ENCODE data around the gene MRPS15. TPM values are rescaled to one million over a fixed set of nuclear protein-coding genes. Genes with fewer than 3 reads are reported as not detected.

The MRPS15 gene
- total and polyA plus RNA-seq, 7 experiments from 2014 or later, result 30.2 to 86.5 (median 38.9) TPM

DNA sequence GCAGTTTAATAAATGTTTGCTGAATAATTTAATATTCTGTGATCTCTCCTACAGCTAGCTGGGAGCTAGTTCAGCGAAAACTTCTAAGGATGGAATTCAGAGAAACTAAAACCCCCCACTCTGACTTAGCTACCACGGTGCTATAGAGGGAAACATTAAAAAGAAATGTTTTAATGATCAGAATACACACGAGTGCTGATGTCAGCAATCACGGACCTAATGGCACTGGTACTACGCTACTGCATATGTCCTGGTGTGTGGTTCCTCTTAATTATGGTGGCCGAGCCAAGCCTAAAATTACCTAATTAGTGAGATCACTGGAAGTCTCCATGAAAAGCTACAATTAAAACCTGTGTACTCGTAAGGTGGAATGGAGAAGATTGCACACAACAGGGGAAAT lies 42.5 kb downstream of the MRPS15 start:
- peak overlapping the region in 2 of 10 donors; percentile 73 to 85 for H3K4me3 Mint-ChIP-seq
- Histone ChIP-seq H3K9me3 (ENCODE audit: control insufficient read depth in 2 of 3, low read length in 3 of 3) (no peaks in the 10 kb centered on the region), H3K36me3 (ENCODE audit: control insufficient read depth in 2 of 3, insufficient read depth in 3 of 3, low read length in 3 of 3) (no peaks in the 10 kb centered on the region), H3K27ac (ENCODE audit: low read depth, low read length) (peak overlapping the region; percentile 65), H3K4me1 (ENCODE audit: control insufficient read depth in 2 of 2, insufficient read depth in 2 of 2, low read length in 2 of 2) (peaks cover 10 to 19% of the 10 kb centered on the region in 2 donors), H3K27me3 (ENCODE audit: control insufficient read depth in 2 of 2, insufficient read depth in 2 of 2, low read length in 2 of 2) (no peaks in the 10 kb centered on the region), H3K4me3 (ENCODE audit: low read length) (no peak overlapping the region)
- H3K27ac Mint-ChIP-seq, result peak overlapping the region in 8 of 9 donors; percentile 86 to 98 (median 94)
- ChIA-PET CTCF (interaction anchor here (0.6 to 4.6 kb wide), 7 partner anchors 35 to 231 kb away, joined by 3 to 63 read pairs (median 5); no protein-coding TSS in a partner anchor), POLR2A (interaction anchor here (1.4 kb wide), 1 partner anchor 79 kb away, joined by 3 read pairs; no protein-coding TSS in a partner anchor)
- H3K36me3 Mint-ChIP-seq, result no peaks in the 10 kb centered on the region
- intact Hi-C loops (cut with micrococcal nuclease), result loop anchor here (1.0 to 2.0 kb wide), 4 partner anchors 53 to 323 kb away; no protein-coding TSS in a partner anchor
- peaks cover 0 to 1% (median 0%) of the 10 kb centered on the region in 11 donors for H3K9me3 Mint-ChIP-seq
- ATAC-seq (no peak), DNase-seq (no peak)
- H3K4me1 Mint-ChIP-seq, result peaks cover 11 to 37% (median 33%) of the 10 kb centered on the region in 7 donors
- H3K27me3 Mint-ChIP-seq, result no peaks in the 10 kb centered on the region

DNA sequence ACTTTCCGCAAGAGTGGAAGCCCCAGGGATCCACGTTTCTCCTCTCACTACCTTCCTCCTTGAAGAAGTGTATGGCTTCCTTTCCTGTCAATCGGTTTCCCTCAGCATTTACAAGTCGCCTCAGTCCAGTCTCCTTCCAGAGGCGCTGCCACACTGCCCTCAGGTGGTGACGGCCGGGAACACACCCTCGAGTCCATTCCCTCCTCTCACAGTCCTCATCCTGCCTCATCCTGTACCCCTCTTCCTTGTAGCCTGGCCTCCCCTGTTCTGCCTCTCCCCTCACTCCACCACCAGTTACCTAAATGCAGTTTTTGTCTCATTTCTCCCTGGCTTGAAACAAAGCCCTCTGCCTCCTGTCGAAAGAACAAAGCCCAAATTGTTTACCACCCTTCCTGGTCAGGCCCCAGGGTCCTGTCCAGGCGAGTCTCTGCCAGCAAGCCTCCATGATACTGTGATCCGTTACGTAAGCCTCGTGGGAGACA lies 43.3 kb downstream of the MRPS15 start:
- DNase-seq, result peak; percentile 80 to 92 (median 89)
- ChIA-PET POLR2A (interaction anchor here (1.4 kb wide), 1 partner anchor 78 kb away, joined by 3 read pairs; no protein-coding TSS in a partner anchor), CTCF (interaction anchor here (0.8 to 4.6 kb wide), 7 partner anchors 15 to 135 kb away, joined by 3 to 63 read pairs (median 11); no protein-coding TSS in a partner anchor)
- peak overlapping the region; percentile 17 for H3K4me3 ChIP-seq (ENCODE audit: low read length)
- intact Hi-C loops (cut with micrococcal nuclease), result loop anchor here (1.0 to 2.0 kb wide), 11 partner anchors 24 to 322 kb away; partner anchors contain the start of genes TRAPPC3 (in 2 of the 2), LSM10 (in 1 of the 2) and SH3D21 (in 1 of the 2)
- H3K27ac ChIP-seq (ENCODE audit: low read depth, low read length), result peak overlapping the region; percentile 65
- H3K36me3 ChIP-seq (ENCODE audit: control insufficient read depth in 2 of 3, insufficient read depth in 3 of 3, low read length in 3 of 3), result no peaks in the 10 kb centered on the region
- Mint-ChIP-seq H3K4me1 (peaks cover 11 to 37% (median 33%) of the 10 kb centered on the region in 7 donors), H3K9me3 (peaks cover 0 to 1% (median 0%) of the 10 kb centered on the region in 11 donors), H3K4me3 (peak overlapping the region; percentile 64 to 85 (median 77)), H3K27ac (peak overlapping the region; percentile 74 to 98 (median 93)), H3K36me3 (no peaks in the 10 kb centered on the region), H3K27me3 (no peaks in the 10 kb centered on the region)
- H3K9me3 ChIP-seq (ENCODE audit: control insufficient read depth in 2 of 3, low read length in 3 of 3), result no peaks in the 10 kb centered on the region
- peak; percentile 100 for ATAC-seq
- peaks cover 10 to 19% of the 10 kb centered on the region in 2 donors for H3K4me1 ChIP-seq (ENCODE audit: control insufficient read depth in 2 of 2, insufficient read depth in 2 of 2, low read length in 2 of 2)
- no peaks in the 10 kb centered on the region for H3K27me3 ChIP-seq (ENCODE audit: control insufficient read depth in 2 of 2, insufficient read depth in 2 of 2, low read length in 2 of 2)

DNA sequence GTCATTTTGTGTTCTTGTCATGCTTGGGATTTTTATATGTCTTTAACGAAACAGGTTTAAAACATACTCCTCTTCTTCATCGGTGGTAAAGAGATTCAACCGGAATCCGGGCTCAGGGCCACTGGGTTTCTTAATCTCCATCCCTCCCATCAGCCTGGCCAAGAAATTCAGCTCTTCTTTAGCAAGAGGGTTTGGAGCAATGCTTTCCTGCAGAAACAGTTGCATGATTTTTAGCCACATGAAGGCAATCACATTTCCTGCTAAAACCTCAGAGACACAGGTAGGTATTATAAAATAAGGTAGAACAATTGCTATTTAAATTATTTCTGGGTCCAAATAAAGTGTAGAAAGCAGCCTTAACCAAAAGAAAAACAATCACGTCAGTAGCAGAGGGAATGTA lies 43.8 kb downstream of the MRPS15 start:
- Mint-ChIP-seq H3K4me3 (peak overlapping the region; percentile 64 to 85 (median 77)), H3K27ac (peak overlapping the region; percentile 74 to 98 (median 93)), H3K4me1 (peaks cover 11 to 37% (median 33%) of the 10 kb centered on the region in 7 donors), H3K36me3 (no peaks in the 10 kb centered on the region), H3K9me3 (no peaks in the 10 kb centered on the region), H3K27me3 (no peaks in the 10 kb centered on the region)
- Histone ChIP-seq H3K27ac (ENCODE audit: low read depth, low read length) (peak overlapping the region; percentile 65), H3K4me3 (ENCODE audit: low read length) (peak overlapping the region; percentile 17), H3K9me3 (ENCODE audit: control insufficient read depth in 2 of 3, low read length in 3 of 3) (no peaks in the 10 kb centered on the region), H3K4me1 (ENCODE audit: control insufficient read depth in 2 of 2, insufficient read depth in 2 of 2, low read length in 2 of 2) (peaks cover 10 to 19% of the 10 kb centered on the region in 2 donors), H3K36me3 (ENCODE audit: control insufficient read depth in 2 of 3, insufficient read depth in 3 of 3, low read length in 3 of 3) (no peaks in the 10 kb centered on the region), H3K27me3 (ENCODE audit: control insufficient read depth in 2 of 2, insufficient read depth in 2 of 2, low read length in 2 of 2) (no peaks in the 10 kb centered on the region)
- ATAC-seq (peak; percentile 46), DNase-seq (no peak)
- ChIA-PET POLR2A (interaction anchor here (1.2 to 3.2 kb wide), 3 partner anchors 23 to 77 kb away, joined by 5 to 23 read pairs (median 7); no protein-coding TSS in a partner anchor), CTCF (interaction anchor here (0.8 to 4.0 kb wide), 7 partner anchors 10 to 135 kb away, joined by 3 to 40 read pairs (median 3); no protein-coding TSS in a partner anchor)
- intact Hi-C loops (cut with micrococcal nuclease), result loop anchor here (1.0 to 2.0 kb wide), 10 partner anchors 23 to 322 kb away; partner anchors contain the start of genes TRAPPC3 (in 2 of the 2), LSM10 (in 1 of the 2) and SH3D21 (in 1 of the 2)

DNA sequence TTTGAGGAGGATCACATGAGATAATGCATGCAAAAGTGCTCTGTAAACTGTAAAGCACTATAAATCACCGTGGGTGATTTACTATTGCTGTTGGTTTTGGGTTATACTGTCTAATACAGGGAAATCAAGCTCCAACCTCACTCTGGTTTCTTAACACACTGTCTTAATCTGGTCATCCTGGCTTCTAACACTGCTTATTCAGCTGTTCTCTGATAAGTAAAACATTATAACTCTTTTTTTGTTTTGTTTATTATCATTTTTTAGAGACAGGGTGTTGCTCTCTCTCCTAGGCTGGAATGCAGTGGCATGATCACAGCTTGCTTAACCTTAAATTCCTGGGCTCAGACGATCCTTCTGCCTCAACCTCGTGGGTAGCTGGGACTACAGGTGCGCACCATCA lies 44.6 kb downstream of the MRPS15 start:
- ChIA-PET CTCF (interaction anchor here (0.6 to 4.0 kb wide), 9 partner anchors 11 to 274 kb away, joined by 3 to 40 read pairs (median 3); no protein-coding TSS in a partner anchor), POLR2A (interaction anchor here (0.5 to 3.2 kb wide), 9 partner anchors 10 to 185 kb away, joined by 3 to 23 read pairs (median 4); no protein-coding TSS in a partner anchor)
- Mint-ChIP-seq H3K4me1 (peaks cover 11 to 37% (median 33%) of the 10 kb centered on the region in 7 donors), H3K36me3 (no peaks in the 10 kb centered on the region), H3K27ac (no peak overlapping the region), H3K4me3 (peak overlapping the region in 2 of 10 donors; percentile 75 to 80), H3K9me3 (no peaks in the 10 kb centered on the region), H3K27me3 (no peaks in the 10 kb centered on the region)
- Histone ChIP-seq H3K27me3 (ENCODE audit: control insufficient read depth in 2 of 2, insufficient read depth in 2 of 2, low read length in 2 of 2) (no peaks in the 10 kb centered on the region), H3K9me3 (ENCODE audit: control insufficient read depth in 2 of 3, low read length in 3 of 3) (no peaks in the 10 kb centered on the region), H3K36me3 (ENCODE audit: control insufficient read depth in 2 of 3, insufficient read depth in 3 of 3, low read length in 3 of 3) (no peaks in the 10 kb centered on the region), H3K27ac (ENCODE audit: low read depth, low read length) (no peak overlapping the region), H3K4me1 (ENCODE audit: control insufficient read depth in 2 of 2, insufficient read depth in 2 of 2, low read length in 2 of 2) (peaks cover 10 to 19% of the 10 kb centered on the region in 2 donors), H3K4me3 (ENCODE audit: low read length) (no peak overlapping the region)
- intact Hi-C loops (cut with micrococcal nuclease), result no loop called here
- DNase-seq, result no peak
- ATAC-seq, result no peak

DNA sequence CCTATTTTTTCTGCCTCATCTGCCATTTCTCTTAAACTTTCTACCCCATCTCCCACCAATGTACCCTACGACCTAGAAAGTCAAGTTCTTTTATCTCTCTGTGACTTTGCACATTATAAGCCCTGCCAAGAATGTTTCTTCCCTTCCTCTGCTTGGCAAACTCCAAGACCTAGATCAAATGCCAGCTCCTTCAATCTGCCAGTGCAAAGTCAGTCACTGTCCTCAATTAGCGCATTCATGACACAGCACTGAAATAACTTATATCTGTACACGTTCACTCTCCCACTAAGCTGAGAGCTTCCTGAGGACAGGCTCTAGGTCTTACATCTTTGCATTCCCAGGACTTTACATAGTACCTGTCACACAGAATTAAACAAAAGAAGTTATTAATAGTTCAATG lies 45.0 kb downstream of the MRPS15 start:
- CTCF ChIA-PET, result interaction anchor here (1.0 to 4.0 kb wide), 6 partner anchors 33 to 273 kb away, joined by 3 to 40 read pairs (median 8); no protein-coding TSS in a partner anchor
- H3K36me3 ChIP-seq (ENCODE audit: control insufficient read depth in 2 of 3, insufficient read depth in 3 of 3, low read length in 3 of 3), result no peaks in the 10 kb centered on the region
- H3K9me3 ChIP-seq (ENCODE audit: control insufficient read depth in 2 of 3, low read length in 3 of 3), result no peaks in the 10 kb centered on the region
- POLR2A ChIA-PET, result interaction anchor here (0.7 to 3.2 kb wide), 7 partner anchors 10 to 76 kb away, joined by 3 to 23 read pairs (median 3); no protein-coding TSS in a partner anchor
- intact Hi-C loops (cut with micrococcal nuclease), result no loop called here
- Mint-ChIP-seq H3K4me3 (peak overlapping the region in 1 of 10 donors; percentile 75), H3K27me3 (no peaks in the 10 kb centered on the region), H3K27ac (peak overlapping the region in 2 of 9 donors; percentile 14 to 69), H3K9me3 (no peaks in the 10 kb centered on the region), H3K4me1 (peaks cover 11 to 37% (median 33%) of the 10 kb centered on the region in 7 donors), H3K36me3 (no peaks in the 10 kb centered on the region)
- peaks cover 10 to 19% of the 10 kb centered on the region in 2 donors for H3K4me1 ChIP-seq (ENCODE audit: control insufficient read depth in 2 of 2, insufficient read depth in 2 of 2, low read length in 2 of 2)
- DNase-seq (no peak), ATAC-seq (no peak)
- no peak overlapping the region for H3K4me3 ChIP-seq (ENCODE audit: low read length)
- no peak overlapping the region for H3K27ac ChIP-seq (ENCODE audit: low read depth, low read length)
- no peaks in the 10 kb centered on the region for H3K27me3 ChIP-seq (ENCODE audit: control insufficient read depth in 2 of 2, insufficient read depth in 2 of 2, low read length in 2 of 2)

DNA sequence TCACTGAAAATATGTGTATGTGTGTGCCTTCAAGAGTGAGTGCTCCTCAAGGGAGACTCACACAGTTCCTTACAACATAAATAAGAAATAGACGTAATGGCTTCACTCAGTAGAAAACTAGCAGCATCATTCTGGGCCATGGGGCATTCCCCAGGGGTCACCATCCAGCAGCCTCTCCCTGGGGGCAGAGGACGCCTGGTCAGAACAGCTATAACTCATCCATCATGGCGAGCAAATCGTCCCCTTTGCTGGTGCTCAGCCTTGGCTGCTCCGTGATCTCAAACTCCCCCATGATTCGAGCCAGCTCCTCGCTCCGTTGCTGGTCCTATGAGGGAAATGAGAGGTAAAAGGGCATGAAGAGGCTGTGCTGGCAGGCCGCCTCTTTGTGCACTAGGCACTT lies 46.3 kb downstream of the MRPS15 start:
- no peak for ATAC-seq
- Histone ChIP-seq H3K4me3 (ENCODE audit: low read length) (no peak overlapping the region), H3K9me3 (ENCODE audit: control insufficient read depth in 2 of 3, low read length in 3 of 3) (no peaks in the 10 kb centered on the region), H3K4me1 (ENCODE audit: control insufficient read depth in 2 of 2, insufficient read depth in 2 of 2, low read length in 2 of 2) (peaks cover 10 to 19% of the 10 kb centered on the region in 2 donors), H3K27ac (ENCODE audit: low read depth, low read length) (no peak overlapping the region), H3K36me3 (ENCODE audit: control insufficient read depth in 2 of 3, insufficient read depth in 3 of 3, low read length in 3 of 3) (no peaks in the 10 kb centered on the region), H3K27me3 (ENCODE audit: control insufficient read depth in 2 of 2, insufficient read depth in 2 of 2, low read length in 2 of 2) (no peaks in the 10 kb centered on the region)
- Mint-ChIP-seq H3K27ac (no peak overlapping the region), H3K36me3 (no peaks in the 10 kb centered on the region), H3K9me3 (no peaks in the 10 kb centered on the region), H3K4me3 (peak overlapping the region in 2 of 10 donors; percentile 29 to 34), H3K27me3 (no peaks in the 10 kb centered on the region), H3K4me1 (peaks cover 15 to 37% (median 33%) of the 10 kb centered on the region in 7 donors)
- DNase-seq, result no peak
- CTCF ChIA-PET, result interaction anchor here (0.9 to 4.0 kb wide), 5 partner anchors 25 to 75 kb away, joined by 3 to 40 read pairs (median 3); no protein-coding TSS in a partner anchor
- POLR2A ChIA-PET, result interaction anchor here (0.7 to 3.2 kb wide), 2 partner anchors 12 to 75 kb away, joined by 3 to 23 read pairs; no protein-coding TSS in a partner anchor
- intact Hi-C loops (cut with micrococcal nuclease), result no loop called here

Measured in naive thymus-derived CD4-positive, alpha-beta T cell (primary cell).